GM18502 (cell line): Measurements from ENCODE around the gene NAV1.
"Not testable (repeated sequence)": the region's sequence is repeated elsewhere in the genome, so short reads cannot be mapped to it uniquely, and the experiment has no call there.

Experiments used
- ATAC-seq: cut with Tn5 transposase; IDR thresholded peaks from one replicate; pipeline ENCODE4 v1.9.1; 2021; ENCODE audit warnings: mild to moderate bottlenecking; ENCODE audit not compliant: unreplicated experiment, poor library complexity

NAV1 gene, protein sequence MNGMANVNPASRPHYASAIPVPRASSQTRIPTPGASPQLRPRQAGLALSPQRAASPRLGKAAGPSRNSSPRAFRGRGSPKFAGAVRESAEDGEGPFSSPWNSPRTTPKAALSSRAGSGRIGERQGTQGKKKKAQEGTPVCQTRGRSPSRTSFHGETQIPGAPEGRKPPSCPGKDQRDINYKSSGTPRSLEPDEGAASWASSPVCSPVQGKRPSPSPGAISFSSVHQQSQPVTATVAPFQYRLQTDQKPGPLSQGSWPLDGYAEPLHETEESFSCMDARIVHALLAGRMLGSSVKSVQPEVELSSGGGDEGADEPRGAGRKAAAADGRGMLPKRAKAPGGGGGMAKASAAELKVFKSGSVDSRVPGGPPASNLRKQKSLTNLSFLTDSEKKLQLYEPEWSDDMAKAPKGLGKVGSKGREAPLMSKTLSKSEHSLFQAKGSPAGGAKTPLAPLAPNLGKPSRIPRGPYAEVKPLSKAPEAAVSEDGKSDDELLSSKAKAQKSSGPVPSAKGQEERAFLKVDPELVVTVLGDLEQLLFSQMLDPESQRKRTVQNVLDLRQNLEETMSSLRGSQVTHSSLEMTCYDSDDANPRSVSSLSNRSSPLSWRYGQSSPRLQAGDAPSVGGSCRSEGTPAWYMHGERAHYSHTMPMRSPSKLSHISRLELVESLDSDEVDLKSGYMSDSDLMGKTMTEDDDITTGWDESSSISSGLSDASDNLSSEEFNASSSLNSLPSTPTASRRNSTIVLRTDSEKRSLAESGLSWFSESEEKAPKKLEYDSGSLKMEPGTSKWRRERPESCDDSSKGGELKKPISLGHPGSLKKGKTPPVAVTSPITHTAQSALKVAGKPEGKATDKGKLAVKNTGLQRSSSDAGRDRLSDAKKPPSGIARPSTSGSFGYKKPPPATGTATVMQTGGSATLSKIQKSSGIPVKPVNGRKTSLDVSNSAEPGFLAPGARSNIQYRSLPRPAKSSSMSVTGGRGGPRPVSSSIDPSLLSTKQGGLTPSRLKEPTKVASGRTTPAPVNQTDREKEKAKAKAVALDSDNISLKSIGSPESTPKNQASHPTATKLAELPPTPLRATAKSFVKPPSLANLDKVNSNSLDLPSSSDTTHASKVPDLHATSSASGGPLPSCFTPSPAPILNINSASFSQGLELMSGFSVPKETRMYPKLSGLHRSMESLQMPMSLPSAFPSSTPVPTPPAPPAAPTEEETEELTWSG (N-terminal part only)

DNA sequence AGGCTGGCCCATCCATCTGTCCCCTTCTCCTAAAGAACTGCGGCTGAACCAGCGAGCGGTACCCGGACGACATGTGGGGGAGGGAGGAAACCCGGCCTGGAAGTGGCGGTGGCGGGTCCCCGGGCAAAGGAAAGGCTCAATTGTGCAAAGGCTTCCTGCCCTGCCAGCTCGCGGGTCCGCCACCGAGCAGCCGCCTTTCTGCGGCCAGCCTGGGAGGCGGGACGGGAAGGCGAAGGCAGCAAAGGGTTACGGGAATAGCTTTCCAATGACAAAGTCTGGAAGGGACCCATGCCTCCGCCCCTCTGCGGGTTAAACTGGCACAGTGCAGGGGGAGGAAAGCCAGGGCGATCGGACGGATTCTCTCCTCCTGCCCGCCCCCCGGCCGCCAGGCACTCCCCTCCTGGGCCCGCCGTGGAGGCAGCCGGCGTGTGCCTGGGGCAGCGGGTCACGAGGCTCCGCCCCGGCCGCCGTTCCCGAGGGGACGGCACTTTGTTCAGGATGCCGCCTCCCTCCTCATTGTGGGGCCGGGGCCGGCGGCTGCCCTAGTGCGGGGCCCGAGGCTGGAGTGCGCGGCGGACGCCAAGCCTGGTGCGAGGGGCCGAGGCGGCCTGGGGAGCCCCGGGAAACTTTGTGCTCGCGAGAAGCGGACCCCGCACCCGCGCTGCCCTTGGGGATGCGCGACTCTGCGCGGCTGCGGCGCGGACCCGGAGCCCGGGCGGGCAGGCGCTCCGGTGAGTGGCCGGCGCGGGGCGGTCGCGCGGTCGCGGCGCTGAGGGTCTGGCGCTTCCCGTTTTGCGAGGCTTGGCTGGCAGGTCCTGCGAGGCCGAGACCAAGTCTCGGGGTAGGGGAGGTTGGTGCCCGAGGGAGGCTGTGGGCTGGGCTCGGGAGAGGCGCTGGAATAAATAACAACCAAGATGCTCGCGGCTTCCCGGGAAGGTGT, at the start of gene NAV1:
Gene NAV1 (plus strand): TSS at position 516 of the 940 bp plus-strand sequence. CDS start 83,758 bp downstream, outside the sequence.
- ATAC-seq, result no peak

GRCh38 chr1:201489643-201490261, 49.2 kb upstream of the NAV1 start:
- ATAC-seq, result no peak

DNA sequence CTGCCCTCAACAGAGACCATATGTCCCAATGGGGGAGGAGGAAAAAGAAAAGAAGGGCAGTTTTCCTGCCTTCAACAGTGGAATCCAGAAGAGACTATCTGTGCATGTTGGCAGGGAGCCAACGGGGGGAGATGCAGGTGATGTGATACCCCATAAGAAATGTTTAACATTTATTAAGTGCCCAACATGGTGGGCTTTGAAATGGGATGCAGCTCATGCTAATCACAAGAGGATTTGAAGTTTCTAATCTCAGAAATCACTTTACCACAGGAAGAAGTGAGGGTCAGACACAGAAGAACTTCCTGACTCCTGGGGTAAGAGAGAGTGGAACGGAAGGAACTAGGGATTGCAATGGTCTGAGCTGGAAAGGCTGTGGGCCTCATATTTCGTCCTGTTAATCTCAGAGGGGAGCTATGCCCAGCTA, 48.2 kb upstream of the NAV1 start:
- no peak for ATAC-seq

DNA sequence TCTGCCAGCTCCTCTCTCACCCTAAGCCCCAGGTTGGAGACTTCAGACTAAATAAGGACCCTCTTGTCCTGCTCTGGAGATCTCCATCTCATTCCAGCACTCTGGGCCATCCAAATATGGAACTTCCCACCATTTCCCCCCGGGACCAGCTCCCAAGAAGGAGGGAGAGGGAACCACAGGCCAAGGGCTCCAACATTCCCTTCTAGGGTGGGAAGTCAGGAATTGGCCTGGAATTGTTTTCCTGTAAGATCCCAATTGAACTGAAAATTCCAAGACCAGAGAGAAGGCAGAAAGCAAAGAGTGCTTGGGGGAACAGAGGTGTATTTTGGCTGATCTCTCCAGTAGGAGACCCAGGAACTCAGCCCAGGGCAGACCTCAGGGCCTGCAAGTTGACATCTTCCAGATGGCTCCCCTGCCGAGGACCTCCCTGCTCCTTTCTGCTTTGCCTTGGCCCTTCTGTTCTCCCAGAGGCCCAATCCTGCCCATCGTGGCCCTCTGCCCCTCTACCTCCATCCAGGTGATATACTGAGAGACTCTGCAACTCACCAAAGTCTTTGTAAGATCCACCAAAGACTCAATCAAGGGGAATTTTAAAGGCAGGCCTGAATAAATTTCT, 46.9 kb upstream of the NAV1 start:
- no peak for ATAC-seq

- ATAC-seq, result not testable (repeated sequence)
Observed at GRCh38 chr1:201493026-201493656, 45.8 kb upstream of the NAV1 start.

GRCh38 chr1:201493757-201494617, 44.9 kb upstream of the NAV1 start:
- ATAC-seq, result no peak

DNA sequence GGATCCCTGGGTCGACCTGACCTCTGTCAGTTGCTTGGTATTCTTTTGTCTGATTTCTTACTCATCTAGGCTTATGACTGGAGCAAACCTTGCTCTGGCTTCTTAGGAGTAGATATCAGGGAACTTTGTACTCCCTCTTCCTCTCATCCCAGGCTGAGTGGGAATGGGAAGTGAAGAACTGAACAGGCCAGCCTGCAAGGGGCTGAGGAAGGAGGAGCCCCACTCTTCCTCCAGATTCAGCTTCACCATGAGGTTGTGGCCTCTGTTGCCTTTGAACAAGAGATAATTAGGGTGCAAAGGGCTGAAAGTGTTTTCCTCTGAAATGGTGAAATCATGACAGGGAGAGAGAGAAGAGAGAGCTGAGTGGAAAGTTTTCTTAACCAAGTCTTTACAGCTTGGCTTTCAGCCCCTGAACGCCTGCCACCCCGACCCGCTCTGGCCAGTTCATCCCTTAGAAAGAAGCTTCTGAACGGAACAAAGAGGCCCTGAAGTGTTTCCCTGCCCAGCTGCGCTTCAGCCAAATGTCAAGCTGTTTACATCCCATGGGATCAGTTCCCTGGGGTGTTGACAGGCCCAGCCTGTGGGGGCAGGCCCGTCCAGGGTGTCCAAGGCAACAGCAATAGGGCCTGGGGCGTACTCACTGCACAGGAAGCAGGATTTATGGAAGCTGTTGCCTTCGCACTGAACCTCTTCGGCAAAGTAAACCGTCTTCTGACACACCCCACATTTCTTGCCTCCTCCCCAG, 43.2 kb upstream of the NAV1 start:
- no peak for ATAC-seq

- ATAC-seq, result no peak
Observed at GRCh38 chr1:201496296-201496690, 42.6 kb upstream of the NAV1 start.

DNA sequence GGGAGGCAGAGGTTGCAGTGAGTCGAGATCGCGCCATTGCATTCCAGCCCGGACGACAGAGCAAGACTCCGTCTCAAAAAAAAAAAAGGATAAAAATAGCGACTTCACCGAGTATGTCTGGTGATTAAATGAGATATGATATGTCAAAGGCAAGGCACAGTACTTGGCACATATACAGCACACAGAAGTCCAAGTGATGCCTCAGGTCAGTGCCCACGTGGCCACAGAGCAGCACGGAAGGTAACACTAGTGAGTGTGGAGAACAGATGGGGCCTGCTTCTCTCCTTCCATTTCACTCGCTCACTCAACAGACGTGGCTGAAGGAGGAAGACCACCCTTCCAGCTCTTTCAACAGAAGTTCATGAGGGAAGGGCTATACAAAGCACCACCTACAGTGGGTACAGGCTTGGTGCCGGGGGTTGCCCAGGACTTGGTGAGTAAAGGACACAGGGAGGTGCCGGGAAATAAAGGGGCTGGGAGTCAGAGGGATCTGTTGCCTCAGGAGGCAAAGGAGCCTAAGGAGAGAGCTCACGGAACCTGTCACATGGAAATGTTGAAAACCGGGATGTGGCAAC, 40.9 kb upstream of the NAV1 start:
- ATAC-seq, result no peak

GRCh38 chr1:201498621-201499020, 40.3 kb upstream of the NAV1 start:
- no peak for ATAC-seq

- no peak for ATAC-seq
Observed at GRCh38 chr1:201499191-201499590, 39.7 kb upstream of the NAV1 start.

- ATAC-seq, result no peak
Observed at GRCh38 chr1:201499795-201500669, 38.9 kb upstream of the NAV1 start.

DNA sequence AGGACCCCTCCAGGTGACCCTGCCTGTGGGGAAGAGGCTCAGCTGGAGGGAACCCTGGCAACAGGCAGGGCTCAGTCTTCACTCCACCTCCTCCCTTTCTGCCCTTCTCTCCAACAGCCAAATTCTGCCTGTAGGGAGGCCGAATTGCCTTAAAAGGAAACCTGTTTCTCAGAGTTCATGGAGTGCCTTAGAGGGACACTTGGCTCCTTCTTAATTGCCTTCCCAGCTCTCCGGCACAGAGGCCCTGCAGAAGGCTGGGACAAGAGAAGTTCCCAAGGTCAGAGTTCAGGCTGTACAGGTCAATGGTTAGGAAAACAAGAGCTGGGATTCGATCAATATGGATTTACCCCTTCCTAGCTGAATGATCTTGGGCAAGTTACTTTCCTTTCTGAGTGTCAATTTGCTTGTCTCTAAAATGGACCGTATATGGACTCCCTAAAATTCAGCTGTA, 38.2 kb upstream of the NAV1 start:
- ATAC-seq, result no peak

DNA sequence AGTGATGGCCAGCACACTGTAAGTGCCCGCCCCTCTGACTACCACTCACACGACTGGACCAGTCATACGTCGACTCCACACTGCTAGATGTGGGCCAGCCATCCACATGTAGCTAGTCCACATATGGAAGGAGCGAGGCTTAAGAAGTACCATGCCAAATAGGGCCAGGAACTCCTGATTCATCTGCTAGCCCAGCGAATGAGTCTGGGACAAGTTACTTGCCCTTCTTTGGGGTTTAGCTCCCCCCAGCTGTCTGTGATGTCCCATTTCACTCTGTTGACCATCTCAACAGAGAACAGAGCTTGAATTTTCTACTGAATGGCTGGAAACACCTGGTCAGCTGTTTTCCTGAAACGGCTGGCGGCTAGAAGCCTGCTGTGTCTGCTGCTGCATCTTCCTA, 37.8 kb upstream of the NAV1 start:
- no peak for ATAC-seq

- no peak for ATAC-seq
Observed at GRCh38 chr1:201501812-201502510, 37.0 kb upstream of the NAV1 start.
